ENCODE measurements around the gene SRGAP1. TPM values are rescaled to one million over a fixed set of nuclear protein-coding genes. Genes with fewer than 3 reads are reported as not detected.
"Not testable (repeated sequence)": the region's sequence is repeated elsewhere in the genome, so short reads cannot be mapped to it uniquely, and the experiment has no call there.

SRGAP1 gene
- total RNA-seq, 4 donors from 2014 or later, result 7.2 to 22.9 (median 11.5) TPM

- Histone ChIP-seq H3K9me3 (no peaks in the 10 kb centered on the region), H3K4me3 (no peak overlapping the region), H3K4me1 (peaks cover 0 to 6% (median 0%) of the 10 kb centered on the region in 3 donors), H3K36me3 (no peaks in the 10 kb centered on the region), H3K27ac (peak overlapping the region in 1 of 4 donors; percentile 26), H3K27me3 (no peaks in the 10 kb centered on the region)
- peak; percentile 57 for ATAC-seq
- TF ChIP-seq POLR2AphosphoS5 (IDR thresholded peaks at IDR 0.05), result no peak
- TF ChIP-seq POLR2A (IDR thresholded peaks at IDR 0.05), result no peak
- TF ChIP-seq CTCF (IDR thresholded peaks at IDR 0.05), result no peak
- TF ChIP-seq EP300 (IDR thresholded peaks at IDR 0.05), result no peak
- 60 to 70% methylated on average over 4 to 12 of the region's 13 CpGs for WGBS, 2 donors (ENCODE audit: low coverage in 1 of 2)
Observed at GRCh38 chr12:64029013-64029857, 184.7 kb downstream of the SRGAP1 start.

- Histone ChIP-seq H3K27me3 (no peaks in the 10 kb centered on the region), H3K36me3 (no peaks in the 10 kb centered on the region), H3K4me1 (peaks cover 0 to 6% (median 0%) of the 10 kb centered on the region in 3 donors), H3K9me3 (no peaks in the 10 kb centered on the region), H3K27ac (no peak overlapping the region), H3K4me3 (no peak overlapping the region)
- no peak for TF ChIP-seq POLR2AphosphoS5 (IDR thresholded peaks at IDR 0.05)
- TF ChIP-seq EP300 (IDR thresholded peaks at IDR 0.05), result no peak
- no peak for TF ChIP-seq CTCF (IDR thresholded peaks at IDR 0.05)
- TF ChIP-seq POLR2A (IDR thresholded peaks at IDR 0.05), result no peak
- ATAC-seq, result no peak
Observed at GRCh38 chr12:64030155-64030554, 185.7 kb downstream of the SRGAP1 start.

GRCh38 chr12:64034056-64034455 lies 189.6 kb downstream of the SRGAP1 start:
- ATAC-seq, H3K27ac ChIP-seq, H3K4me3 ChIP-seq, H3K27me3 ChIP-seq, H3K36me3 ChIP-seq, H3K9me3 ChIP-seq, H3K4me1 ChIP-seq: not testable (repeated sequence)
- 83 to 100% methylated on average over 1 to 2 of the region's 2 CpGs for WGBS, 2 donors (ENCODE audit: low coverage in 1 of 2)

- no peaks in the 10 kb centered on the region for H3K36me3 ChIP-seq
- H3K4me3 ChIP-seq, result no peak overlapping the region
- H3K27me3 ChIP-seq, result no peaks in the 10 kb centered on the region
- no peaks in the 10 kb centered on the region for H3K9me3 ChIP-seq
- no peak for ATAC-seq
- H3K27ac ChIP-seq, result no peak overlapping the region
- peaks cover 3 to 16% (median 3%) of the 10 kb centered on the region in 3 donors for H3K4me1 ChIP-seq
- TF ChIP-seq CTCF (IDR thresholded peaks at IDR 0.05), result no peak
- TF ChIP-seq EP300 (IDR thresholded peaks at IDR 0.05), result no peak
- TF ChIP-seq POLR2A (IDR thresholded peaks at IDR 0.05), result no peak
- TF ChIP-seq POLR2AphosphoS5 (IDR thresholded peaks at IDR 0.05), result no peak
Observed at GRCh38 chr12:64034901-64035576, 190.5 kb downstream of the SRGAP1 start.

- no peak overlapping the region for H3K27ac ChIP-seq
- H3K9me3 ChIP-seq, result no peaks in the 10 kb centered on the region
- no peak for ATAC-seq
- TF ChIP-seq CTCF (IDR thresholded peaks at IDR 0.05) (no peak), POLR2A (IDR thresholded peaks at IDR 0.05) (no peak), POLR2AphosphoS5 (IDR thresholded peaks at IDR 0.05) (no peak), EP300 (IDR thresholded peaks at IDR 0.05) (no peak)
- WGBS, 2 donors (ENCODE audit: low coverage in 1 of 2), result 57 to 60% methylated on average over 1 of the region's 1 CpG
- H3K4me3 ChIP-seq, result no peak overlapping the region
- no peaks in the 10 kb centered on the region for H3K36me3 ChIP-seq
- no peaks in the 10 kb centered on the region for H3K27me3 ChIP-seq
- H3K4me1 ChIP-seq, result peaks cover 3 to 17% (median 3%) of the 10 kb centered on the region in 3 donors
Observed at GRCh38 chr12:64036414-64036813, 191.9 kb downstream of the SRGAP1 start.

Data from gastroesophageal sphincter (tissue), 4 donors.